Omental fat pad (tissue), 4 donors: Measurements from ENCODE around the gene RABL6. TPM values are rescaled to one million over a fixed set of nuclear protein-coding genes. Genes with fewer than 3 reads are reported as not detected.

ENCODE experiments used
- ATAC-seq: fragments of 150-250 bp; one replicate; pipeline ENCODE4 v1.9.1; 2016; ENCODE audit warnings: mild to moderate bottlenecking, moderate library complexity; ENCODE audit not compliant: low FRiP score
- DNase-seq: peaks from one replicate; pipeline ENCODE4 v3.0.0-alpha.2; 2019; ENCODE audit warnings: low spot score
- total RNA-seq, 4 donors: library from RNA; depleted of rRNA; stranded (reverse); fragments of >200 nt; gene quantifications; one replicate each; pipeline ENCODE4 v1.1.0, GENCODE V29; 2016
- TF ChIP-seq, protein P1 (sequence below), 3 donors: fragments of 450-650 bp; IDR thresholded peaks; one replicate each; pipeline ENCODE4 v1.5.1; 2016 to 2017; ENCODE audit warnings: antibody characterized with exemption in 3 of 3, mild to moderate bottlenecking in 3 of 3, moderate library complexity in 2 of 3

RABL6 gene
- total RNA-seq, 4 donors from 2014 or later: 33.7 to 46.9 (median 44.9) TPM

DNA sequence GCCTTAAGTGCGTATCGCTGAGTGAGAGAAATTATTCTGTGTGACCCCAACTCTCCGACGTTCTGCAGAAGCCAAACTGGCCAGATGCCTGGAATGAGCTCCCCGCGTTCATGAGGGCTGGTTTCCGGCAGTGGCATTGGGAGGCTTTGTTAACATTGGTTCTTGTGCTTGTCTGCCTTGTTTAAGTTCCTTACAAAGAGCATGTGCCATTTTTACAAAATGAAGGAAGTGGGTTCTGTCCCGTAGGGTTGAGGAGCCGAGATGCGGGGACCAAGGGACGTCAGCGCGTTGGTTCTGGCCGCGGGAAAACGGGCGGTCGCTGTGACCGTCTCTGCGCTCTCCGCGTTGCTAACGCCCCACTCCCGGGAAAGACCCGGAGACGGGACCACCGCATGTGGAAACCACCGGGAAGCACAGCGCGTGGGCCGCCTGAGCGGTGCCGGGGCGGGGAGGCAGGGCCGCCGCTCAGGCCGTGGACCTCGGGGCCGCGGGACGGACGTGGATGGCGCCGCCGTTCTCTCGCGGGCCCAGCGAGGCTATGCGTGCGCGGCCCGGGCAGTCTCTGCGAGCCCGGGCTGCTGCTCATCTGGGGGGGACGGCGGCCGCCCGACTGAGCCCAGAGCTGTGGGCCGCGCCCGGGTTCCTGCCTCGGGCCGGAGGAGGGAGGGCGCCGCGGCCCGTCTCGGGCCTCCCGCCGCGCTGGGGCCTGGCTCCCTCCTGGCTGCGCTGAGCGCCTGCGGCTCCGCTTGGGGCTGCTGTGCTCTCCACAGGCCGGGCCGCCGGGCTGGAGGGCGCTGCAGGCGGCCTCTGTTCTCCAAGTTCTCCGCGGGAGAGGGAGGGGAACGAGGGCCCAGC lies 13.4 kb downstream of the RABL6 start:
- TF ChIP-seq, protein P1, sequence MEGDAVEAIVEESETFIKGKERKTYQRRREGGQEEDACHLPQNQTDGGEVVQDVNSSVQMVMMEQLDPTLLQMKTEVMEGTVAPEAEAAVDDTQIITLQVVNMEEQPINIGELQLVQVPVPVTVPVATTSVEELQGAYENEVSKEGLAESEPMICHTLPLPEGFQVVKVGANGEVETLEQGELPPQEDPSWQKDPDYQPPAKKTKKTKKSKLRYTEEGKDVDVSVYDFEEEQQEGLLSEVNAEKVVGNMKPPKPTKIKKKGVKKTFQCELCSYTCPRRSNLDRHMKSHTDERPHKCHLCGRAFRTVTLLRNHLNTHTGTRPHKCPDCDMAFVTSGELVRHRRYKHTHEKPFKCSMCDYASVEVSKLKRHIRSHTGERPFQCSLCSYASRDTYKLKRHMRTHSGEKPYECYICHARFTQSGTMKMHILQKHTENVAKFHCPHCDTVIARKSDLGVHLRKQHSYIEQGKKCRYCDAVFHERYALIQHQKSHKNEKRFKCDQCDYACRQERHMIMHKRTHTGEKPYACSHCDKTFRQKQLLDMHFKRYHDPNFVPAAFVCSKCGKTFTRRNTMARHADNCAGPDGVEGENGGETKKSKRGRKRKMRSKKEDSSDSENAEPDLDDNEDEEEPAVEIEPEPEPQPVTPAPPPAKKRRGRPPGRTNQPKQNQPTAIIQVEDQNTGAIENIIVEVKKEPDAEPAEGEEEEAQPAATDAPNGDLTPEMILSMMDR (IDR thresholded peaks at IDR 0.05): no peak
- ATAC-seq (peak; percentile 76), DNase-seq (no peak)

DNA sequence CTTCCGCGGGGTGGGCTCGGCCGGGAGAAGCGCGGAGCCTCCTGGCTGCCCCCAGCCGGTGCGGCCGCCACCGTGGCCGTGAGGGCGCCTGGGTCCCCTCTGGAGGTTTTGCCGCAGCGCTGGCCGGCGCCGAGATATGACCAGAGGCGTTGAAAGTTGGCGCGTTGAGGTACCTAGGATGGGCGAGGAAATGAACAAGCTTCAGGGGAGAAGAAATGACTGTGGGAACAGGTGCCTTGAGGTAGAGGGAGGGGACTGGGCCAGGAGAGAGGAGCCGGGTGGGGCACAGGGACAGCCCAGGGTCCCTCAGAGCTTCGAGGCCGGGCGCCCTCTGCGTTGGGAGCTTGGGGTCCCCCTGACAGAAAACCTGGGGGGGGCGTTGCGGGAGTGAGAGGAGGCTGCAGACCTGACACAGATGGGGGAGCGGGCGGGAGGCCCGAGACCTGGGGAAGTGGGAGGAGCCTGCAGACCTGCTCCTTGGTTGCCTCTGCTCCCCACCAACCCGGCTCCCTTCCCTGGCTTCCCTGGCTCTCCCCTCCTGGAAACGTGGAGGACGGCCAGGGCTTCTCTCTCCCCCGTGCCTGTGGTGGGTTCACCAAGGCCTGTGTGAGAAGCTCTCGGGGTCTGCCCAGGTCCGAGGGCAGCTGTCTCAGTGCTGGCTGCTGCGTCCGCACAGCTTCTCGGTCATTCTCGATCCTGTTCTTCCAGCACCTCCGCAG lies 14.2 kb downstream of the RABL6 start:
- DNase-seq: no peak
- TF ChIP-seq, protein P1 (IDR thresholded peaks at IDR 0.05): no peak
- no peak for ATAC-seq

DNA sequence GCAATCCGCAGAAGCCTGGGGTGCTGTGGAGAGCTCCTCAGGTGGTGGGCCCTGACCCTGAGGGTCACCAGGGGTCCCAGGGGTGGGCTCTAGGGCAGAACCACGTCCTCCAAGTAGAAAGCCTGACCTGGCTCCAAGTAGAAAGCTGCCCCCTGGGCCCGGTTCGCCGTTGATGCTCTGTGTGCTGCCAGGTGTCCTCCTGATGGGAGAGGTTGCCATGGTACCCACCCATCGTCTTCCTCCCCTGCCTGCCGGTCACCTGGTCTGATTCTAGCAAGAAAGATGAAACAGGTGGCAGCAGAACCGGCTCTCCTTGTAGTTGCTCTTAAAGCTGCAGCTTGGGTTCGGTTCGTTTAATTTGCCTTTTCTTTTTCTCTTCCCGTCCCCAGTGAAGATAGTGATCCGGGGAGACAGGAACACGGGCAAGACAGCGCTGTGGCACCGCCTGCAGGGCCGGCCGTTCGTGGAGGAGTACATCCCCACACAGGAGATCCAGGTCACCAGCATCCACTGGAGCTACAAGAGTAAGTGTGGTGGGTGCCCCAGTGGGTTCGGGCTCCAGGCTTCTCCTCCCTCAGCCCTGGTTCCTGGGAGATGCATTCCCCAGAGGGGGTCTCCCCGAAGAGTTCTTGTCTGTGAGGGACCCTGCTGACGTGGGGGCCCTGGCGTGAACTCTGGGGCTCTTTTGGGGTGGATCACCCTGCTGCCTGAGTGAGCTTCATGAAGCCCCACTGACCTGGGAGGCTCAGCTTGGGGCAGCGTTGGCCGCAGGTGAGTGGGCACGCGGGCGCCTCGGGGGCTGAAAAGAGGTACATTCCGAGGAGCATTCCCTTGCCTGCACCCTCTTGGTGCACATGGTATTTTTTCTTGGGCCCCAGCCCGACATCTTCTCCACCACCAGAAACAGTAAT lies 15.6 kb downstream of the RABL6 start:
- no peak for DNase-seq

DNA sequence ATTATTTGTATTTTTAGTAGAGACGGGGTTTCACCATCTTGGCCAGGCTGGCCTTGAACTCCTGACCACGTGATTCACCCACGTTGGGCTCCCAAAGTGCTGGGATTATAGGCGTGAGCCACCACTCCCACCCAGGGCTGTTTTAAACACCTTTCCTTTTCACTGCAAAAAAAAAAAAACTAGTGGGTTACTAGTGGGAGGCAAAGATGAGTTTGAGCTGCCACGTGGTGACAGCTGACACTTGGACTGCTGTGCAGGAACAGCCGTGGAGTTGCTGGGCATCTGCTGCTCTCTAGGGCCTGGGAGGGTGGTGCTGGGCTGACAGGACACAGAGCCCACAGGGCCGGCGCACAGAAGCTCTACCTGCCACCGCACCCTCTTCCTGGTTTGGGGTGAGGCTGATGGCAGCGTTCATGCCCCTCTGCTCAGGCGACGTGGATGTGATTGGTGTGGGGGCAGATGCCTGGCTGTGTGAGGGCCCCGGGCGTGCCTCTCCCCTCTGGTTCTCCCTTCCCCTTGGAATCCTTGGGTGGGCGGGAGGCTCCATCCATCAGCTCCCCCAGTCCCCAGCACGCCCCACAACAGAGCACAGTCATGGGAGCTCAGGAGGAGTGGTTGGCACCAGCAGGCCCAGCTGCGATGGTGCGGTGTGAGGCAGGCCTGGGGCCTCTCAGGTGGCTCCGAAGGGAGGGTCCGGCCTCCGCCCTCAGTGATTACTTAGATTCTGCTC lies 16.9 kb downstream of the RABL6 start:
- DNase-seq (no peak), ATAC-seq (no peak)
- TF ChIP-seq, protein P1 (IDR thresholded peaks at IDR 0.05): no peak

More for the DNA sequence above, 15.6 kb downstream of the RABL6 start:
- ATAC-seq: no peak
- TF ChIP-seq, protein P1 (IDR thresholded peaks at IDR 0.05): no peak

DNA sequence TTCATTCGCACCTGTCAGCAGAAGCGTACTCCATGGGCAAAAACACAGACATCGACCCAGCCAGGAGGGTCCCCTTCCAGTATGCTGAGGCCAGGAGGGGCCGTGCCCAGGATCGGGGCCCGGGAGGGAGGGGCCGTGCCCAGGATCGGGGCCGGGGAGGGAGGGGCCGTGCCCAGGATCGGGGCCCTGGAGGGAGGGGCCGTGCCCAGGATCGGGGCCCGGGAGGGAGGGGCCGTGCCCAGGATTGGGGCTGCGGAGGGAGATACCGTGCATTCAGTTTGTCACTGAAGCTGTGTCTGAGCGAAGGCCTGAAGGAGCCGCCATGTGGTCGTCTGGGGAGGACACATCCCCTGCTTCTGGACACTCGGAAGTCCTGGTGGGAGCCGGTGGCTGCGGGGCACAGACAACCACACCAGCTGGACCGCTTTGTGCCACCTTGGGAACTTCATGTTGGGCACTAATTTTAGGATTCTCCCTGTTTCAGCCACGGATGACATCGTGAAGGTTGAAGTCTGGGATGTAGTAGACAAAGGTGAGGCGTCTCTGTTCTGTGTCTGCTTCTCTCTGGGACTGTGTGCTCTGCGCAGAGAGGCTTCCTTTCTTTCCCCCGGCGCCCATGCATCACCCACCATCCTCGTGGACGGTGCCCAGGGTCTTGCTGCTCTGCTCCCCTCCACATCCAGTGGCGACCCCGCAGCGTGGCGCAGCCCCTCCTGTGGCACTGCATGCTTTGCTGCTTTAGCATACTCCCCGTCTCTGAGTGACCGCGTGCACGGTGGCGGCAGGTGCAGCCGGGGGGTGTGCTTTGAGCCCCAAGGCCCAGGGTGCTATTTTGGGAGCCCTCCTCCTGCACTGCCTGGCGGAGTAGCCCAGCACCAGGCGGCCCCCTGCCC lies 17.8 kb downstream of the RABL6 start:
- ATAC-seq (no peak), DNase-seq (no peak)
- TF ChIP-seq, protein P1 (IDR thresholded peaks at IDR 0.05): no peak
